DOHH2 (cell line): ENCODE measurements around the gene KLRC2.

ENCODE experiments used
- H3F3A ChIP-seq: fragments of 200-600 bp; sonication (generic), shearing (Covaris generic); 2 replicates; pipeline ENCODE4 v1.6.0; 2016; ENCODE audit warnings: antibody characterized with exemption, mild to moderate bottlenecking; ENCODE audit not compliant: control insufficient read depth, insufficient read depth
- H3K27ac ChIP-seq: fragments of 200-600 bp; sonication (generic); 2 replicates; pipeline ENCODE4 v1.5.1; 2014; ENCODE audit warnings: low read depth, mild to moderate bottlenecking, low read length, moderate library complexity
- H3K27me3 ChIP-seq: fragments of 200-600 bp; sonication (generic); 2 replicates; pipeline ENCODE4 v1.6.1; 2014; ENCODE audit warnings: mild to moderate bottlenecking, low read length, mixed read lengths; ENCODE audit not compliant: control insufficient read depth
- H3K36me3 ChIP-seq: fragments of 200-600 bp; sonication (generic); 2 replicates; pipeline ENCODE4 v1.6.1; 2014; ENCODE audit warnings: mild to moderate bottlenecking, low read length, moderate library complexity, mixed read lengths; ENCODE audit not compliant: control insufficient read depth
- H3K4me1 ChIP-seq: fragments of 200-600 bp; sonication (generic); 2 replicates; pipeline ENCODE4 v1.6.1; 2014; ENCODE audit warnings: mild to moderate bottlenecking, low read length, mixed read lengths; ENCODE audit not compliant: control insufficient read depth
- H3K4me2 ChIP-seq: fragments of 200-600 bp; sonication (generic); 2 replicates; pipeline ENCODE4 v1.6.0; 2014; ENCODE audit warnings: mild to moderate bottlenecking, low read length, moderate library complexity
- H3K4me3 ChIP-seq: fragments of 200-600 bp; sonication (generic); 2 replicates; pipeline ENCODE4 v1.5.1; 2014; ENCODE audit warnings: mild to moderate bottlenecking, low read length, mixed read lengths
- H3K79me2 ChIP-seq: fragments of 200-600 bp; sonication (generic); 2 replicates; pipeline ENCODE4 v1.6.1; 2014; ENCODE audit warnings: mild to moderate bottlenecking, low read length, mixed read lengths; ENCODE audit not compliant: control insufficient read depth
- H3K9me2 ChIP-seq: fragments of 200-600 bp; sonication (generic); replicated peaks from 2 replicates; pipeline ENCODE4 v1.6.1; 2014; ENCODE audit warnings: mild to moderate bottlenecking, low read length, mixed read lengths; ENCODE audit not compliant: control insufficient read depth
- H3K9me3 ChIP-seq: fragments of 200-600 bp; sonication (generic); 2 replicates; pipeline ENCODE4 v1.6.1; 2014; ENCODE audit warnings: antibody characterized with exemption, low read length, mixed read lengths; ENCODE audit not compliant: control insufficient read depth, insufficient read depth
- H4K20me1 ChIP-seq: fragments of 200-600 bp; sonication (generic); 2 replicates; pipeline ENCODE4 v1.6.0; 2014; ENCODE audit warnings: low read depth, mild to moderate bottlenecking, antibody characterized with exemption, low read length, moderate library complexity; ENCODE audit not compliant: control insufficient read depth, insufficient read depth
- CTCF ChIP-seq: fragments of 200-600 bp; sonication (generic); IDR thresholded peaks from one replicate; pipeline ENCODE4 v1.5.1; 2014; ENCODE audit warnings: antibody characterized with exemption, mild to moderate bottlenecking, low read depth, low read length; ENCODE audit not compliant: poor library complexity, severe bottlenecking
- EZH2phosphoT487 ChIP-seq: fragments of 200-600 bp; sonication (generic); IDR thresholded peaks from 2 replicates; pipeline ENCODE4 v1.6.1; 2017; ENCODE audit warnings: borderline replicate concordance, mild to moderate bottlenecking, antibody characterized with exemption, low read length, moderate library complexity, mixed read lengths

Gene KLRC2

GRCh38 chr12:10384191-10384590, 51.6 kb downstream of the KLRC2 start:
- H3K4me3 ChIP-seq, result no peak overlapping the region
- H3K9me3 ChIP-seq, result no peaks in the 10 kb centered on the region
- H3K36me3 ChIP-seq, result no peaks in the 10 kb centered on the region
- TF ChIP-seq EZH2phosphoT487 (no peak), CTCF (no peak)
- H3F3A ChIP-seq, result no peaks in the 10 kb centered on the region
- H3K27me3 ChIP-seq, result no peaks in the 10 kb centered on the region
- H3K27ac ChIP-seq, result no peak overlapping the region
- no peaks in the 10 kb centered on the region for H3K4me1 ChIP-seq
- no peak overlapping the region for H3K4me2 ChIP-seq
- H3K79me2 ChIP-seq, result no peaks in the 10 kb centered on the region
- no peaks in the 10 kb centered on the region; the same call in 1 of the 2 replicates for H3K9me2 ChIP-seq
- H4K20me1 ChIP-seq, result no peaks in the 10 kb centered on the region

- H3K4me1 ChIP-seq, result no peaks in the 10 kb centered on the region
- H3F3A ChIP-seq, result no peaks in the 10 kb centered on the region
- no peak overlapping the region for H3K4me2 ChIP-seq
- no peak overlapping the region for H3K4me3 ChIP-seq
- no peaks in the 10 kb centered on the region for H3K27me3 ChIP-seq
- no peaks in the 10 kb centered on the region for H3K79me2 ChIP-seq
- no peak overlapping the region for H3K27ac ChIP-seq
- H3K9me3 ChIP-seq, result no peaks in the 10 kb centered on the region
- H3K36me3 ChIP-seq, result no peaks in the 10 kb centered on the region
- TF ChIP-seq CTCF (no peak), EZH2phosphoT487 (no peak)
- H4K20me1 ChIP-seq, result no peaks in the 10 kb centered on the region
- no peaks in the 10 kb centered on the region; the same call in 1 of the 2 replicates for H3K9me2 ChIP-seq
Observed at GRCh38 chr12:10381928-10382628, 53.7 kb downstream of the KLRC2 start.
